ENCODE results near the gene DCAF5.

The DCAF5 gene

DNA sequence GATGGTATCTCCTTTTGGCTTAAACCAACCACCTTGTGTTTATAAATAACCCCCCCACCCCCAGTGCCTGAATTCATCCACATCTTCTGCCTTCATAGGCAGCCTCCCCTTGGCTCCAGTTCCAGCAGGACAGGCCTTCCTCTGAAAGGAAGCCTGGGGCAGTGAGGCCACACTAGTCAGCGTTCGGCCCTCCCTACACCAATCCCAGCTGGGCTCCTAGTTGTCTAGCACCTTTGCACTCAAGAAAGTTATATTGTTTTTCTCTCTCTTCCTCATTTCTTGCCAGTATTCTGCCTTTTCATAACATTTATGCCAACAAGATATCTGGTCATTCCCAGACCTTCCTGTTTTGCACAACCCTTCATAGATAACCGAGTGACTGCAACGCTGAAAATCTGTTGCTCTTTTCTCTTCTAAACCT, 100.7 kb downstream of the DCAF5 start:
- TF ChIP-seq GATA2 (IDR thresholded peaks at IDR 0.05; ENCODE audit: low read depth, low read length) (no peak), GATA3 (IDR thresholded peaks at IDR 0.05; ENCODE audit: low read depth, low read length) (no peak)

DNA sequence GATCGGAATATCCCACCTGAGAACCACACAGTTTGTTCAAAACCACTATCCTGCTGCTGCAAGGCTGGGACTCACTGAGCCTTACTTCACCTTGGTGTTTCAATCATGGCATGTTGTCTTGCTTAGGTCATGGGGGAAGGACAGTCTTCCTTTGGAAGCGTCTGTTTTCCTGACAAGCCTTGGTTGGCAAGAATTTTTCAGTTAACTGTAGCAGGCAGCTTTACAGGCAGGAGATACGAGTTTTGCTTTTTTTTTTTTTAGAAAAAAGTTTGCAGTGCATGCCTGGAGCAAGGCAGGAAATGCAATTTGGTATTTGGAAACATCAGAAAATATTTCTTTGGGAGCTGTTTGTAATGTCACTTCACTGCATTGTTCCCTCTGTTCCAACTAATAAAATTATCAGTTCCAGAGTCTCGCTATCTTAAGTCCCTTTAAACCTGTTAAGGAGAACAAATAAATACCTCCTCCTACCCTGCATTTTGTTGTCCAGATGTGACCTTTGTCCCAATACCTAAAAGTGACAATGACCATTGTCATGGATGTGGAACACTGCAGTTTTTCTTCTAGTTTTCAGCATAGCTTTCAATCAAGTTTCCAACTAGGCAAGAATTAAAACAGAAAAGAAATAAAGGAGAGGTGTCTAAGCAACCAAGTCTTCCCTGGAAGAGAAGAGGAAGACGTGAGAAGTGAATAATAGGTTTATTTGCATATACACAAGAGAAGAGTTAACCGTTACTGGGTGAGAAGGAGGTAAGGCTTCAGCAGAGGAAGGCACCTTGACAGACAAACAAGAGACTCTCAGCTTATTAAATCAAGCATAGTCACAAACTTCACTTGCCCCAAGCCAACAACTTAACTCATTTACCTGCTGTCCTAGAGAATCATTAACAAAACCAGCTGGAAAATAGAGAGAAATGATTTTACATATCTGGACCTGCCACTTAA, 102.4 kb downstream of the DCAF5 start:
- TF ChIP-seq GATA3 (IDR thresholded peaks at IDR 0.05; ENCODE audit: low read depth, low read length), result no peak
- no peak for TF ChIP-seq GATA2 (IDR thresholded peaks at IDR 0.05; ENCODE audit: low read depth, low read length)

GRCh38 chr14:69049675-69050074, 103.2 kb downstream of the DCAF5 start:
- TF ChIP-seq GATA2 (IDR thresholded peaks at IDR 0.05; ENCODE audit: low read depth, low read length) (no peak), GATA3 (IDR thresholded peaks at IDR 0.05; ENCODE audit: low read depth, low read length) (no peak)

GRCh38 chr14:69048456-69048855, 104.5 kb downstream of the DCAF5 start:
- TF ChIP-seq GATA3 (IDR thresholded peaks at IDR 0.05; ENCODE audit: low read depth, low read length), result no peak
- no peak for TF ChIP-seq GATA2 (IDR thresholded peaks at IDR 0.05; ENCODE audit: low read depth, low read length)

DNA sequence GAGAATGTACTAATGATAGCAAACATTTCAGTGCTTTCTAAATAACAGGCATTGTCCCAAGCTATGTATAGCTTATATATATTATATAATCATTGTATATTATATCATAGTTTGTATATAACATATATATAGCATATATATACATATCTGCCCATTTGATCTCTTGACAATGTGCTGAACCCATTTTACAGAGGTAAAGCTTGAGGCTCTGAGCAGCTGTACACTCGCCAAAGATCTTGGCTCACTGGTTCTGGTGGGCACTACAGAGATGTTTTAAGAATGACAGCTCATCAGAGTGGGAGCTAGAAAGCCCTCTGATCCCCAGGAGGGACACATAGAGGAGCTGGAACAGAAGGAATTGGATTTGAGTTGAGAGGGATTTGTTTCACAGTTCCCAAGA, 105.7 kb downstream of the DCAF5 start:
- no peak for TF ChIP-seq GATA2 (IDR thresholded peaks at IDR 0.05; ENCODE audit: low read depth, low read length)
- TF ChIP-seq GATA3 (IDR thresholded peaks at IDR 0.05; ENCODE audit: low read depth, low read length), result no peak

DNA sequence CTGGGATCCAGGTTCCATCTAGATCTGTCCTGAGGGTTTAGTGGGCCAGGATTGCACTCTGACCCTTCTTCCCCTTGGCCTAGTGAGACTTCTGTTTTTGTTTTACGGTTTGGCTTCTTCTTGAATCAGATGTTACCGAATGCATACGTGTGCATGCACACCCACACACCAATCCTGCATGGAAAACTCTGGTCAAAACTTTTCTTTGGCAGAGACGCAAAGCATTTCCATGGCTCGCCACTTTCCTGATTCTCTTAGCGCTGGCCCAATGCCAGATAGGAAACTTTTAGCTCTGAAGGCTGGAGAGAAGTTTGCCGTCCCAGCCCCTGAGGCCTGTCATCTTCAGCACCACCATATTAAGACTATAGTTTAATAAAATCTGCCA, 106.5 kb downstream of the DCAF5 start:
- TF ChIP-seq GATA3 (IDR thresholded peaks at IDR 0.05; ENCODE audit: low read depth, low read length) (no peak), GATA2 (IDR thresholded peaks at IDR 0.05; ENCODE audit: low read depth, low read length) (no peak)

- TF ChIP-seq GATA2 (IDR thresholded peaks at IDR 0.05; ENCODE audit: low read depth, low read length), result no peak
- no peak for TF ChIP-seq GATA3 (IDR thresholded peaks at IDR 0.05; ENCODE audit: low read depth, low read length)
Observed at GRCh38 chr14:69045857-69046475, 107.0 kb downstream of the DCAF5 start.

DNA sequence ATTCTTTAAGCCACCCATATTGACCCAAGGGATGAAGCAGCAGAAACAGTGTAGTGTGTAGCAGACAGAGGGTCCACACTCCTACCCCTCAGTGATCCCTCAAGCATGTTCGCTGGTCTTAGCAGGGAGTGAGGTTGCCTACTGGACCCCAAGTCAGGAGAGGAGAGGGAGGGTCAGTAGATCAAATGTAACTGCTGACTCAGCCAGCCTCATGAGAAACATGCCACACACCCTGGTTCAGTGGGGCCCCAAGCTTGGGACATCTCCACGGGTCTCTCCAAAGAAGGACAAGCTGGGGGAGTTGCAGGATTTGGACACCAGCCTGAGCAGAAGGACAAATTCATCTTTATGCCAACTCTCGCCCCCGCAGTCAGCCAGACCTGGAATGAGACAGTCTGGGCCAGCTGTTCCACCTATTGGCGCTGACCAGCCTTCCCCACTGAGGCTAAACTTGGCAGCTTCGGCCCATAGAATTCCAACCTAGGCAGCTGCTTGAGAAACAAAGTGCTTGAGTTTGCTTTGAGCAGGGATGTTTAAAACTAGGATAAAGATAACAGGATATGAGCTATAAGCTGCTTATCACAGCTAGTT, 107.9 kb downstream of the DCAF5 start:
- TF ChIP-seq GATA2 (IDR thresholded peaks at IDR 0.05; ENCODE audit: low read depth, low read length) (no peak), GATA3 (IDR thresholded peaks at IDR 0.05; ENCODE audit: low read depth, low read length) (no peak)

DNA sequence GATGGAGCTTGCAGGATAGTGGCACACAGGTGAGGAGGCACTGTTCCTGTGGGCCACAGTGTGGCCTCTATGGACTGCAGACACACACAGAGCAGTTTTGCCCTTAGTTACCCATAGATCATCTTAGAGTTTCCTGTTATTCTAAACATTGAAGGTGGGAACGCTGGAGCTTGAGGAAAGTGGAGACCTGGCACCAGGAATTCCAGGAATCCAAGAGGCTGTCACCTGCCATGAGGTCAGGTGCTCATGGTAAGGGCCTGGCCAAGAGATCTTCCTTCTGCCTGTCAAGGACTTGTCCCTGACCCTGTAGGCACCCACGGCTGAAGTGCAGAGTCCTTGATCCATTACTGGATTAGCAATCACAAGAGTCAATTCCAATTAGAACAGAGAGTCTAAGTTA, 108.6 kb downstream of the DCAF5 start:
- TF ChIP-seq GATA2 (IDR thresholded peaks at IDR 0.05; ENCODE audit: low read depth, low read length) (no peak), GATA3 (IDR thresholded peaks at IDR 0.05; ENCODE audit: low read depth, low read length) (no peak)

DNA sequence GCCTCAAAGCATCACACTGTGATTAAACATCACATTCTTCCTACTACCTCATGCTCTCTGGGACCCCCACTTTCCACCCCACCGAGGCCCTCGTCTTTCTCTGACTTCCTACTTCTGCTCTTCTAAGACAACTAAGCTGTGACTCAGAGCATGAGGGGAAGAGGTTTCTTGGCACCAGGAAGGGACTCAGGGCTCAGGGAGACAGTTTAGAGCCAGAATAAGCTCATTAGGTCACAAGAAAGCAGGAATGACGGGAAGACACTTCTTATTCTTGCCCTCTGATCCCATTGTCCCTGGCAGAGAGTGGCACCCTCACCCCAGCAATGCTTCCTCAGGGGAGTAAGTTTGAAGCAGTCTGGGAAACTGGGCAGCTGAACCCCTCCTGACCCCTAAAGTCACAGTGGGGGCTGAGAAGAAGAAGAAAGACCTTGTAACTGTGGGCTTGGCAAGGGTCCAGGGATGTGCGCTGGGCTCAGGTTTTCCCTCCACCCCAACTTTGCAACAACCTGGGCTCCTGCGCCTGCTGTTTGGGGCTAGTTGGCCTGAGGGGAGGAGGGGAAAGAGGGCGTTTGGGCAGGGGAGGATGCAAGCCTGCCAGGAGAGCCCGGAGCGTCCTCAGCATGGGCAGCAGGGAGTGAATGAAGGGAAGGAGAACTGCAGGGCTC, 109.2 kb downstream of the DCAF5 start:
- no peak for TF ChIP-seq GATA2 (IDR thresholded peaks at IDR 0.05; ENCODE audit: low read depth, low read length)
- no peak for TF ChIP-seq GATA3 (IDR thresholded peaks at IDR 0.05; ENCODE audit: low read depth, low read length)

GRCh38 chr14:69042787-69043444, 110.0 kb downstream of the DCAF5 start:
- TF ChIP-seq GATA2 (IDR thresholded peaks at IDR 0.05; ENCODE audit: low read depth, low read length), result no peak
- no peak for TF ChIP-seq GATA3 (IDR thresholded peaks at IDR 0.05; ENCODE audit: low read depth, low read length)

DNA sequence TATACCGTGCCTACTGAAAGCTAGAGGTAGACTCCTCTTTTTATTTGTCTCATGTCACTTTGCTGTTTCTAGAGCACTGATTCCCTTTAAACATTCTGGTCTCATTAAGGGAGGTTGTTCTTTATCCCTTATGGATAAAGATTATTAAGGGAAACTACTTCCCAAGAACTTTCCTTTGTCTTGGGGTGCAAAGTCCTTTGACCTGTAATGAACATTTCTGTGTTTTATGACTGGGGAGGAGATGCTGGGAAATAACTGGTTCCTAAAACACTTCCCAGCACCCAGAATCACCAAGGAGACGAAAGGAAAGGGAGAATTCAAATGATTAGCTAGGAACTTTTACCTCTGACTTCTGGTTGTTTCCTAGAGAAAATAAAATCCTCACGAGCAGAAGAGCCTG, 110.6 kb downstream of the DCAF5 start:
- TF ChIP-seq GATA3 (IDR thresholded peaks at IDR 0.05; ENCODE audit: low read depth, low read length) (no peak), GATA2 (IDR thresholded peaks at IDR 0.05; ENCODE audit: low read depth, low read length) (no peak)

DNA sequence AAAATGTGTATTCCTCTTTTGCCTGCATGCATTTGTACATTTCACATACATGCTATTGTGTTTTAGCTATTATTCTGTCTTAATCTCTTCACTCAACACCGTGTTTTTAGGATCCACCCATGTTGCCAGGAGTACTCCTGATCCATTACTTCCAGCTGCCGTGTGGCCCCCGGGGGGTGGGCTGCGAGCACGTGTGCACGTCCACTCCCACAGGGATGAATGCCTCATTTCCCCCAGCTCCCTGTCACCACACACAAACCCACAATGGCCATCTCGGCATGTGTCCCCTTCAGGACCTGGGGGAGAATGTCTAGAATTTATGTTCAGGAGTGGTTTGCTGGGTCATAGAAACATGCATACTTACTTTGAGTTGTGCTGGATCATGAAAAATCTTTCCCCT, 111.1 kb downstream of the DCAF5 start:
- no peak for TF ChIP-seq GATA3 (IDR thresholded peaks at IDR 0.05; ENCODE audit: low read depth, low read length)

GRCh38 chr14:69040353-69040752, 112.6 kb downstream of the DCAF5 start:
- no peak for TF ChIP-seq GATA2 (IDR thresholded peaks at IDR 0.05; ENCODE audit: low read depth, low read length)
- TF ChIP-seq GATA3 (IDR thresholded peaks at IDR 0.05; ENCODE audit: low read depth, low read length), result no peak
